HEK293 (cell line): Measurements from ENCODE around the gene CYB5R4.

Experiments
- MEIS1 ChIP-seq: sonication (generic); formaldehyde crosslinking; IDR thresholded peaks from 2 replicates; pipeline ENCODE4 v1.8.1; 2022; ENCODE audit warnings: missing genetic modification reagents, mild to moderate bottlenecking, borderline replicate concordance
- SCRT1 ChIP-seq: fragments of 450-650 bp; formaldehyde crosslinking; IDR thresholded peaks from 2 replicates; pipeline ENCODE4 v1.5.1; 2016; ENCODE audit warnings: missing biosample characterization, missing genetic modification characterization, borderline replicate concordance
- SETDB1 ChIP-seq: IDR thresholded peaks from one replicate; pipeline ENCODE4 v1.6.1; 2017; ENCODE audit warnings: mild to moderate bottlenecking, low read length, moderate library complexity, mixed read lengths; ENCODE audit not compliant: insufficient read length
- ZBTB48 ChIP-seq: fragments of 450-650 bp; formaldehyde crosslinking; IDR thresholded peaks from 2 replicates; pipeline ENCODE4 v1.5.1; 2016; ENCODE audit warnings: missing biosample characterization, missing genetic modification characterization
- ZBTB7A ChIP-seq: fragments of 450-650 bp; formaldehyde crosslinking; IDR thresholded peaks from 2 replicates; pipeline ENCODE4 v1.5.1; 2016; ENCODE audit warnings: low read depth, missing biosample characterization, missing genetic modification characterization
- ZFP37 ChIP-seq: fragments of 450-650 bp; formaldehyde crosslinking; IDR thresholded peaks from 2 replicates; pipeline ENCODE4 v1.5.1; 2016; ENCODE audit warnings: missing biosample characterization, missing genetic modification characterization
- ZNF555 ChIP-seq: fragments of 450-650 bp; formaldehyde crosslinking; conservative IDR thresholded peaks from 2 replicates; pipeline ENCODE4 v1.5.1; 2017; ENCODE audit warnings: missing biosample characterization, mild to moderate bottlenecking, missing genetic modification characterization, inconsistent platforms
- ZNF747 ChIP-seq: fragments of 450-650 bp; formaldehyde crosslinking; IDR thresholded peaks from 2 replicates; pipeline ENCODE4 v1.5.1; 2016; ENCODE audit warnings: missing biosample characterization, missing genetic modification characterization
- ZNF777 ChIP-seq: fragments of 450-650 bp; formaldehyde crosslinking; IDR thresholded peaks from 2 replicates; pipeline ENCODE4 v1.5.1; 2017; ENCODE audit warnings: missing biosample characterization, missing genetic modification characterization, borderline replicate concordance
- TF ChIP-seq, protein P1 (sequence below): fragments of 450-650 bp; formaldehyde crosslinking; IDR thresholded peaks from 2 replicates; pipeline ENCODE4 v1.5.1; 2016; ENCODE audit warnings: missing biosample characterization, missing genetic modification characterization
- TF ChIP-seq, protein P2 (sequence below): fragments of 450-650 bp; formaldehyde crosslinking; IDR thresholded peaks from 2 replicates; pipeline ENCODE4 v1.5.1; 2016; ENCODE audit warnings: missing biosample characterization, missing genetic modification characterization, low read depth
- TF ChIP-seq, protein P3 (sequence below): fragments of 450-650 bp; formaldehyde crosslinking; IDR thresholded peaks from 2 replicates; pipeline ENCODE4 v1.5.1; 2016; ENCODE audit warnings: missing biosample characterization, missing genetic modification characterization
- TF ChIP-seq, protein P4 (sequence below): fragments of 450-650 bp; formaldehyde crosslinking; IDR thresholded peaks from 2 replicates; pipeline ENCODE4 v1.5.1; 2016; ENCODE audit warnings: missing biosample characterization, missing genetic modification characterization, borderline replicate concordance
- TF ChIP-seq, protein P5 (sequence below): fragments of 450-650 bp; formaldehyde crosslinking; optimal IDR thresholded peaks from 2 replicates; pipeline ENCODE3; 2016; ENCODE audit warnings: missing biosample characterization, mild to moderate bottlenecking, missing genetic modification characterization

DNA sequence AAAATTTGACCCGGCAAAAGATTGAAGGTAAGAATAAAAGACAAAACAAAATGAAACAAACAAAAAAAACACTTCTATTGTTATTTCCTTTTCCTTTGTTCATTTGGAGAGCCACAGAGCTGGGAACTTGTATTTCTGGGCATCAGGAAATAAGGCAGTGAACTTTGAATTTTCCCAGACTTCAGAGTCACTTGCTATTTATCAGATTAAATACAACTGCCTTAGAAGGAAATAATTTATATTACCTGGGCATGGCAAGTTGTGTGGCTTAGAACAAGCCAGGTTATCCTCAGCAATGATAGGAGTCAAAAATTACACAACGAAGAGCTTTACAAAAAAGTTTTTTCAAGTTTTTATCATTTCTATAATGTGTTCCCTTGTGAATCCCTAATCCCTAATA, 153.9 kb downstream of the CYB5R4 start:
- TF ChIP-seq, protein P1, sequence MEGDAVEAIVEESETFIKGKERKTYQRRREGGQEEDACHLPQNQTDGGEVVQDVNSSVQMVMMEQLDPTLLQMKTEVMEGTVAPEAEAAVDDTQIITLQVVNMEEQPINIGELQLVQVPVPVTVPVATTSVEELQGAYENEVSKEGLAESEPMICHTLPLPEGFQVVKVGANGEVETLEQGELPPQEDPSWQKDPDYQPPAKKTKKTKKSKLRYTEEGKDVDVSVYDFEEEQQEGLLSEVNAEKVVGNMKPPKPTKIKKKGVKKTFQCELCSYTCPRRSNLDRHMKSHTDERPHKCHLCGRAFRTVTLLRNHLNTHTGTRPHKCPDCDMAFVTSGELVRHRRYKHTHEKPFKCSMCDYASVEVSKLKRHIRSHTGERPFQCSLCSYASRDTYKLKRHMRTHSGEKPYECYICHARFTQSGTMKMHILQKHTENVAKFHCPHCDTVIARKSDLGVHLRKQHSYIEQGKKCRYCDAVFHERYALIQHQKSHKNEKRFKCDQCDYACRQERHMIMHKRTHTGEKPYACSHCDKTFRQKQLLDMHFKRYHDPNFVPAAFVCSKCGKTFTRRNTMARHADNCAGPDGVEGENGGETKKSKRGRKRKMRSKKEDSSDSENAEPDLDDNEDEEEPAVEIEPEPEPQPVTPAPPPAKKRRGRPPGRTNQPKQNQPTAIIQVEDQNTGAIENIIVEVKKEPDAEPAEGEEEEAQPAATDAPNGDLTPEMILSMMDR (tag by site-specific recombination), result no peak
- TF ChIP-seq, protein P2, sequence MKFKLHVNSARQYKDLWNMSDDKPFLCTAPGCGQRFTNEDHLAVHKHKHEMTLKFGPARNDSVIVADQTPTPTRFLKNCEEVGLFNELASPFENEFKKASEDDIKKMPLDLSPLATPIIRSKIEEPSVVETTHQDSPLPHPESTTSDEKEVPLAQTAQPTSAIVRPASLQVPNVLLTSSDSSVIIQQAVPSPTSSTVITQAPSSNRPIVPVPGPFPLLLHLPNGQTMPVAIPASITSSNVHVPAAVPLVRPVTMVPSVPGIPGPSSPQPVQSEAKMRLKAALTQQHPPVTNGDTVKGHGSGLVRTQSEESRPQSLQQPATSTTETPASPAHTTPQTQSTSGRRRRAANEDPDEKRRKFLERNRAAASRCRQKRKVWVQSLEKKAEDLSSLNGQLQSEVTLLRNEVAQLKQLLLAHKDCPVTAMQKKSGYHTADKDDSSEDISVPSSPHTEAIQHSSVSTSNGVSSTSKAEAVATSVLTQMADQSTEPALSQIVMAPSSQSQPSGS (tag by site-specific recombination), result no peak
- TF ChIP-seq, protein P3, sequence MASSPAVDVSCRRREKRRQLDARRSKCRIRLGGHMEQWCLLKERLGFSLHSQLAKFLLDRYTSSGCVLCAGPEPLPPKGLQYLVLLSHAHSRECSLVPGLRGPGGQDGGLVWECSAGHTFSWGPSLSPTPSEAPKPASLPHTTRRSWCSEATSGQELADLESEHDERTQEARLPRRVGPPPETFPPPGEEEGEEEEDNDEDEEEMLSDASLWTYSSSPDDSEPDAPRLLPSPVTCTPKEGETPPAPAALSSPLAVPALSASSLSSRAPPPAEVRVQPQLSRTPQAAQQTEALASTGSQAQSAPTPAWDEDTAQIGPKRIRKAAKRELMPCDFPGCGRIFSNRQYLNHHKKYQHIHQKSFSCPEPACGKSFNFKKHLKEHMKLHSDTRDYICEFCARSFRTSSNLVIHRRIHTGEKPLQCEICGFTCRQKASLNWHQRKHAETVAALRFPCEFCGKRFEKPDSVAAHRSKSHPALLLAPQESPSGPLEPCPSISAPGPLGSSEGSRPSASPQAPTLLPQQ, result no peak
- no peak for TF ChIP-seq MEIS1
- no peak for TF ChIP-seq SETDB1
- TF ChIP-seq SCRT1 (tag by site-specific recombination), result no peak
- TF ChIP-seq, protein P4, sequence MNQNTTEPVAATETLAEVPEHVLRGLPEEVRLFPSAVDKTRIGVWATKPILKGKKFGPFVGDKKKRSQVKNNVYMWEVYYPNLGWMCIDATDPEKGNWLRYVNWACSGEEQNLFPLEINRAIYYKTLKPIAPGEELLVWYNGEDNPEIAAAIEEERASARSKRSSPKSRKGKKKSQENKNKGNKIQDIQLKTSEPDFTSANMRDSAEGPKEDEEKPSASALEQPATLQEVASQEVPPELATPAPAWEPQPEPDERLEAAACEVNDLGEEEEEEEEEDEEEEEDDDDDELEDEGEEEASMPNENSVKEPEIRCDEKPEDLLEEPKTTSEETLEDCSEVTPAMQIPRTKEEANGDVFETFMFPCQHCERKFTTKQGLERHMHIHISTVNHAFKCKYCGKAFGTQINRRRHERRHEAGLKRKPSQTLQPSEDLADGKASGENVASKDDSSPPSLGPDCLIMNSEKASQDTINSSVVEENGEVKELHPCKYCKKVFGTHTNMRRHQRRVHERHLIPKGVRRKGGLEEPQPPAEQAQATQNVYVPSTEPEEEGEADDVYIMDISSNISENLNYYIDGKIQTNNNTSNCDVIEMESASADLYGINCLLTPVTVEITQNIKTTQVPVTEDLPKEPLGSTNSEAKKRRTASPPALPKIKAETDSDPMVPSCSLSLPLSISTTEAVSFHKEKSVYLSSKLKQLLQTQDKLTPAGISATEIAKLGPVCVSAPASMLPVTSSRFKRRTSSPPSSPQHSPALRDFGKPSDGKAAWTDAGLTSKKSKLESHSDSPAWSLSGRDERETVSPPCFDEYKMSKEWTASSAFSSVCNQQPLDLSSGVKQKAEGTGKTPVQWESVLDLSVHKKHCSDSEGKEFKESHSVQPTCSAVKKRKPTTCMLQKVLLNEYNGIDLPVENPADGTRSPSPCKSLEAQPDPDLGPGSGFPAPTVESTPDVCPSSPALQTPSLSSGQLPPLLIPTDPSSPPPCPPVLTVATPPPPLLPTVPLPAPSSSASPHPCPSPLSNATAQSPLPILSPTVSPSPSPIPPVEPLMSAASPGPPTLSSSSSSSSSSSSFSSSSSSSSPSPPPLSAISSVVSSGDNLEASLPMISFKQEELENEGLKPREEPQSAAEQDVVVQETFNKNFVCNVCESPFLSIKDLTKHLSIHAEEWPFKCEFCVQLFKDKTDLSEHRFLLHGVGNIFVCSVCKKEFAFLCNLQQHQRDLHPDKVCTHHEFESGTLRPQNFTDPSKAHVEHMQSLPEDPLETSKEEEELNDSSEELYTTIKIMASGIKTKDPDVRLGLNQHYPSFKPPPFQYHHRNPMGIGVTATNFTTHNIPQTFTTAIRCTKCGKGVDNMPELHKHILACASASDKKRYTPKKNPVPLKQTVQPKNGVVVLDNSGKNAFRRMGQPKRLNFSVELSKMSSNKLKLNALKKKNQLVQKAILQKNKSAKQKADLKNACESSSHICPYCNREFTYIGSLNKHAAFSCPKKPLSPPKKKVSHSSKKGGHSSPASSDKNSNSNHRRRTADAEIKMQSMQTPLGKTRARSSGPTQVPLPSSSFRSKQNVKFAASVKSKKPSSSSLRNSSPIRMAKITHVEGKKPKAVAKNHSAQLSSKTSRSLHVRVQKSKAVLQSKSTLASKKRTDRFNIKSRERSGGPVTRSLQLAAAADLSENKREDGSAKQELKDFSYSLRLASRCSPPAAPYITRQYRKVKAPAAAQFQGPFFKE (tag by site-specific recombination), result no peak
- no peak for TF ChIP-seq ZBTB48
- TF ChIP-seq, protein P5, sequence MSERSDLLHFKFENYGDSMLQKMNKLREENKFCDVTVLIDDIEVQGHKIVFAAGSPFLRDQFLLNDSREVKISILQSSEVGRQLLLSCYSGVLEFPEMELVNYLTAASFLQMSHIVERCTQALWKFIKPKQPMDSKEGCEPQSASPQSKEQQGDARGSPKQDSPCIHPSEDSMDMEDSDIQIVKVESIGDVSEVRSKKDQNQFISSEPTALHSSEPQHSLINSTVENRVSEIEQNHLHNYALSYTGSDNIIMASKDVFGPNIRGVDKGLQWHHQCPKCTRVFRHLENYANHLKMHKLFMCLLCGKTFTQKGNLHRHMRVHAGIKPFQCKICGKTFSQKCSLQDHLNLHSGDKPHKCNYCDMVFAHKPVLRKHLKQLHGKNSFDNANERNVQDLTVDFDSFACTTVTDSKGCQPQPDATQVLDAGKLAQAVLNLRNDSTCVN (tag by site-specific recombination), result no peak
- no peak for TF ChIP-seq ZFP37 (tag by site-specific recombination)
- no peak for TF ChIP-seq ZBTB7A
- TF ChIP-seq ZNF747 (tag by site-specific recombination), result no peak
- TF ChIP-seq ZNF777 (tag by site-specific recombination), result no peak
- no peak for TF ChIP-seq ZNF555 (tag by site-specific recombination)
